HCT116 (cell line): ENCODE results near the gene ESRRB. TPM values are rescaled to one million over a fixed set of nuclear protein-coding genes. Genes with fewer than 3 reads are reported as not detected.

Source experiments
- ATAC-seq: fragments of 200-7000 bp; cut with Tn5 transposase; 2 replicates; pipeline ENCODE4 v1.9.1; 2020; ENCODE audit warnings: mild to moderate bottlenecking, moderate library complexity
- BruUV-seq: library from RNA; stranded (reverse); fragments of 400-500 nt; replicated peaks from 2 replicates; lab custom pipeline; 2021; lab: Mats Ljungman, UMichigan
- CTCF ChIA-PET: fragments of 300-600 bp; sonication (Branson Sonifier 250); formaldehyde crosslinking; loops from one replicate; lab custom pipeline; 2021; ENCODE audit warnings: antibody characterized with exemption; lab: Charles Lee
- POLR2A ChIA-PET: fragments of 300-600, 350-600 bp; sonication (Branson Sonifier 250); formaldehyde crosslinking; loops from one replicate; lab custom pipeline; 2021; ENCODE audit warnings: antibody characterized with exemption; lab: Charles Lee
- RAD21 ChIA-PET, 2 experiments: fragments of 300-600 bp; sonication (Branson Sonifier 250); formaldehyde crosslinking; loops; one replicate each; lab custom pipeline; 2023; ENCODE audit warnings: low total read pairs in 2 of 2; ENCODE audit not compliant: uncharacterized antibody in 2 of 2, unreplicated experiment in 2 of 2, low non-redundant PET in 1 of 2; lab: Charles Lee
- DNase-seq: peaks from one replicate; pipeline ENCODE4 v3.0.0-alpha.2; 2010; ENCODE audit warnings: low read depth, low spot score
- H2AFZ ChIP-seq: fragments of 200-600 bp; shearing (Covaris generic), sonication (generic); 2 replicates; pipeline ENCODE4 v1.6.1; 2017; ENCODE audit warnings: low read depth, mixed run types, mixed read lengths, antibody characterized with exemption, low read length; ENCODE audit not compliant: poor library complexity, severe bottlenecking
- H3K27ac ChIP-seq: 2 replicates; pipeline ENCODE4 v1.5.1; 2012; ENCODE audit warnings: low read depth, low read length
- H3K27me3 ChIP-seq: fragments of 200-600 bp; sonication (generic); 2 replicates; pipeline ENCODE4 v1.6.1; 2016; ENCODE audit warnings: mixed run types, low read length, mixed read lengths; ENCODE audit not compliant: insufficient read depth
- H3K36me3 ChIP-seq, 2 experiments: fragments of 200-500 bp in 1 of 2; fragments of 200-600 bp in 1 of 2; sonication (Bioruptor generic) in 1 of 2; sonication (generic) in 1 of 2; 2 replicates each; pipeline versions ENCODE4 v1.5.1 to v1.6.1; 2014 to 2016; ENCODE audit warnings: low read length in 2 of 2, inconsistent platforms in 1 of 2, mixed read lengths in 1 of 2, mixed run types in 1 of 2; ENCODE audit not compliant: insufficient read depth in 2 of 2, control insufficient read depth in 1 of 2
- H3K4me1 ChIP-seq, 2 experiments: fragments of 200-600 bp in 1 of 2; sonication (generic) in 1 of 2; 2 replicates each; pipeline versions ENCODE4 v1.5.1 to v1.6.1; 2012 to 2017; ENCODE audit warnings: low read length in 2 of 2, inconsistent platforms in 1 of 2, mild to moderate bottlenecking in 1 of 2, mixed read lengths in 1 of 2, mixed run types in 1 of 2, moderate library complexity in 1 of 2; ENCODE audit not compliant: insufficient read depth in 2 of 2, control insufficient read depth in 1 of 2
- H3K4me2 ChIP-seq: fragments of 200-600 bp; sonication (generic); 2 replicates; pipeline ENCODE4 v1.6.1; 2017; ENCODE audit warnings: mixed run types, low read length, mixed read lengths
- H3K4me3 ChIP-seq, 2 experiments: fragments of 200-600 bp in 1 of 2; sonication (generic) in 1 of 2; replicated peaks in 1 of 2; 2 replicates each; pipeline ENCODE4 v1.5.1; 2011 to 2016; ENCODE audit warnings: low read length in 2 of 2, control low read depth in 1 of 2, low read depth in 1 of 2, mild to moderate bottlenecking in 1 of 2, mixed read lengths in 1 of 2, mixed run types in 1 of 2
- H3K79me2 ChIP-seq: fragments of 200-600 bp; sonication (generic); 2 replicates; pipeline ENCODE4 v1.6.1; 2017; ENCODE audit warnings: mild to moderate bottlenecking, mixed run types, low read length, moderate library complexity, mixed read lengths; ENCODE audit not compliant: insufficient read depth
- H3K9ac ChIP-seq: fragments of 200-600 bp; sonication (generic); 2 replicates; pipeline ENCODE4 v1.6.1; 2016; ENCODE audit warnings: low read length, mixed read lengths
- H3K9me2 ChIP-seq: fragments of 200-600 bp; sonication (generic), shearing (Covaris generic); 2 replicates; pipeline ENCODE4 v1.6.1; 2017; ENCODE audit warnings: mixed run types, mild to moderate bottlenecking, moderate library complexity; ENCODE audit not compliant: insufficient read depth
- H3K9me3 ChIP-seq, 2 experiments: fragments of 200-500 bp in 1 of 2; fragments of 200-600 bp in 1 of 2; sonication (Bioruptor generic) in 1 of 2; sonication (generic) in 1 of 2; 2 replicates each; pipeline ENCODE4 v1.6.1; 2014 to 2017; ENCODE audit warnings: low read length in 2 of 2, mixed read lengths in 2 of 2, inconsistent platforms in 1 of 2, low read depth in 1 of 2, mild to moderate bottlenecking in 1 of 2, mixed run types in 1 of 2, moderate library complexity in 1 of 2; ENCODE audit not compliant: control insufficient read depth in 1 of 2, insufficient read depth in 1 of 2
- H4K20me1 ChIP-seq: fragments of 200-600 bp; sonication (generic), shearing (Covaris generic); 2 replicates; pipeline ENCODE4 v1.6.1; 2017; ENCODE audit warnings: mixed run types, mild to moderate bottlenecking, moderate library complexity; ENCODE audit not compliant: insufficient read depth
- CTCF ChIP-seq, 3 experiments: fragments of 200-600 bp in 1 of 3; sonication (generic) in 1 of 3; IDR thresholded peaks in 2 of 3; conservative IDR thresholded peaks in 1 of 3; 2 replicates each; pipeline ENCODE4 v1.5.1; 2012 to 2017; ENCODE audit warnings: low read depth in 2 of 3, low read length in 2 of 3, antibody characterized with exemption in 1 of 3, borderline replicate concordance in 1 of 3, control low read depth in 1 of 3, mild to moderate bottlenecking in 1 of 3, mixed read lengths in 1 of 3, mixed run types in 1 of 3, moderate library complexity in 1 of 3; ENCODE audit not compliant: insufficient read depth in 1 of 3
- EGR1 ChIP-seq: IDR thresholded peaks from 2 replicates; pipeline ENCODE4 v1.6.1; 2012; ENCODE audit warnings: low read depth
- POLR2AphosphoS5 ChIP-seq: IDR thresholded peaks from 2 replicates; pipeline ENCODE4 v1.6.1; 2011; ENCODE audit warnings: mild to moderate bottlenecking, low read depth, low read length, moderate library complexity
- REST ChIP-seq: IDR thresholded peaks from 2 replicates; pipeline ENCODE4 v1.6.1; 2012; ENCODE audit warnings: low read depth
- TCF7L2 ChIP-seq: IDR thresholded peaks from 2 replicates; pipeline ENCODE4 v1.7.0; 2011; ENCODE audit warnings: borderline replicate concordance, inconsistent platforms; ENCODE audit not compliant: insufficient read depth, insufficient read length; ENCODE audit errors: extremely low read depth
- ZBTB33 ChIP-seq: IDR thresholded peaks from 2 replicates; pipeline ENCODE4 v1.6.1; 2011; ENCODE audit warnings: mild to moderate bottlenecking, low read length, moderate library complexity; ENCODE audit not compliant: insufficient replicate concordance; ENCODE audit errors: extremely low read depth
- ZFX ChIP-seq: fragments of 450-650 bp; IDR thresholded peaks from 2 replicates; pipeline ENCODE4 v1.6.1; 2017
- intact Hi-C: fragments of 100-400 bp; cut with micrococcal nuclease; formaldehyde crosslinking; loops from 2 replicates; pipeline ENCODE4 v1.10.0; 2022
- total RNA-seq: library from RNA; stranded (reverse); gene quantifications from one replicate; pipeline ENCODE4 v1.2.1, GENCODE V29; 2021; ENCODE audit not compliant: unreplicated experiment

Gene ESRRB
- total RNA-seq, 1 experiment from 2014 or later: 1.9 TPM

- Histone ChIP-seq H3K4me2 (no peak overlapping the region), H3K27me3 (no peaks in the 10 kb centered on the region), H3K9ac (no peak overlapping the region), H2AFZ (no peak overlapping the region), H3K9me2 (no peaks in the 10 kb centered on the region), H3K79me2 (no peaks in the 10 kb centered on the region), H3K36me3 (no peaks in the 10 kb centered on the region), H3K27ac (no peak overlapping the region), H3K9me3 (no peaks in the 10 kb centered on the region), H3K4me1 (no peaks in the 10 kb centered on the region), H3K4me3 (no peak overlapping the region), H4K20me1 (no peaks in the 10 kb centered on the region)
- DNase-seq (no peak), ATAC-seq (no peak)
- no TSS peak for BruUV-seq
- intact Hi-C loops: no loop called here
- TF ChIP-seq REST: no peak
- no peak for TF ChIP-seq CTCF (IDR thresholded peaks at IDR 0.05 in 2 of 3, conservative IDR thresholded peaks at IDR 0.05 in 1 of 3; ENCODE audit: borderline replicate concordance in 1 of 3, insufficient read depth in 1 of 3, low read depth in 2 of 3, low read length in 2 of 3)
- no peak for TF ChIP-seq POLR2AphosphoS5
- TF ChIP-seq EGR1: no peak
- TF ChIP-seq TCF7L2: no peak
- TF ChIP-seq ZBTB33: no peak
- no peak for TF ChIP-seq ZFX
- ChIA-PET RAD21 (no interaction called here), POLR2A (no interaction called here), CTCF (no interaction called here)
Observed at GRCh38 chr14:76431538-76431937, 55.6 kb downstream of the ESRRB start.
